Erythroblast (primary cell): ENCODE data around the gene CARF.

Experiments used
- GATA1 ChIP-seq: IDR thresholded peaks from 2 replicates; pipeline ENCODE4 v1.6.1; 2011; ENCODE audit warnings: low read depth, mild to moderate bottlenecking, control low read depth, low read length, moderate library complexity
- POLR2A ChIP-seq: IDR thresholded peaks from 2 replicates; pipeline ENCODE4 v1.6.1; 2011; ENCODE audit warnings: mild to moderate bottlenecking, low read length

GRCh38 chr2:202965810-202966460 is 53.9 kb downstream of the CARF start:
- TF ChIP-seq POLR2A (no peak), GATA1 (no peak)
